Panc1 (cell line): ENCODE data around the gene MARK3. TPM values are rescaled to one million over a fixed set of nuclear protein-coding genes. Genes with fewer than 3 reads are reported as not detected.

ENCODE experiments used
- ATAC-seq: fragments of 200-7000 bp; cut with Tn5 transposase; 2 replicates; pipeline ENCODE4 v1.9.1; 2020; ENCODE audit warnings: mild to moderate bottlenecking, moderate library complexity
- BruUV-seq: library from RNA; stranded (reverse); fragments of 400-500 nt; replicated peaks from 2 replicates; lab custom pipeline; 2021; lab: Mats Ljungman, UMichigan
- CTCF ChIA-PET: fragments of 300-600 bp; sonication (Branson Sonifier 250); formaldehyde crosslinking; loops from one replicate; lab custom pipeline; 2022; ENCODE audit warnings: antibody characterized with exemption; lab: Charles Lee
- POLR2A ChIA-PET: fragments of 300-600 bp; sonication (Branson Sonifier 250); formaldehyde crosslinking; loops from one replicate; lab custom pipeline; 2022; ENCODE audit warnings: antibody characterized with exemption; lab: Charles Lee
- DNase-seq: peaks from one replicate; pipeline ENCODE4 v3.0.0-alpha.2; 2010; ENCODE audit warnings: low read depth, low spot score
- H3K27ac ChIP-seq: 2 replicates; pipeline ENCODE4 v1.5.1; 2011; ENCODE audit warnings: mild to moderate bottlenecking, low read length, inconsistent platforms
- H3K27me3 ChIP-seq: fragments of 200-500 bp; sonication (Bioruptor generic); 2 replicates; pipeline ENCODE4 v1.6.0; 2014; ENCODE audit warnings: low read length, inconsistent platforms; ENCODE audit not compliant: control insufficient read depth, insufficient read depth
- H3K36me3 ChIP-seq: fragments of 200-500 bp; sonication (Bioruptor generic); 2 replicates; pipeline ENCODE4 v1.5.1; 2014; ENCODE audit warnings: inconsistent platforms, mild to moderate bottlenecking, low read length, moderate library complexity; ENCODE audit not compliant: control insufficient read depth, insufficient read depth
- H3K4me1 ChIP-seq: 2 replicates; pipeline ENCODE4 v1.5.1; 2011; ENCODE audit warnings: inconsistent platforms, mild to moderate bottlenecking, low read length, moderate library complexity; ENCODE audit not compliant: control insufficient read depth, insufficient read depth
- H3K4me3 ChIP-seq, 2 experiments: 2 replicates each; pipeline ENCODE4 v1.5.1; 2011 to 2012; ENCODE audit warnings: low read depth in 2 of 2, low read length in 2 of 2, mild to moderate bottlenecking in 2 of 2, inconsistent platforms in 1 of 2, moderate library complexity in 1 of 2
- H3K9me3 ChIP-seq: fragments of 200-500 bp; sonication (Bioruptor generic); 2 replicates; pipeline ENCODE4 v1.5.1; 2014; ENCODE audit warnings: low read depth, mild to moderate bottlenecking, inconsistent platforms, low read length, moderate library complexity; ENCODE audit not compliant: control insufficient read depth, insufficient read depth
- CTCF ChIP-seq: fragments of 450-650 bp; IDR thresholded peaks from 2 replicates; pipeline ENCODE4 v1.5.1; 2017; ENCODE audit warnings: mild to moderate bottlenecking
- POLR2AphosphoS5 ChIP-seq: IDR thresholded peaks from 2 replicates; pipeline ENCODE4 v1.6.1; 2012; ENCODE audit warnings: mild to moderate bottlenecking, low read depth, low read length, moderate library complexity
- REST ChIP-seq, 2 experiments: IDR thresholded peaks; 2 replicates each; pipeline ENCODE4 v1.6.1; 2011 to 2012; ENCODE audit warnings: low read depth in 2 of 2, control low read depth in 1 of 2, low read length in 1 of 2, mild to moderate bottlenecking in 1 of 2, moderate library complexity in 1 of 2; ENCODE audit not compliant: insufficient read depth in 1 of 2
- SIN3A ChIP-seq: IDR thresholded peaks from 2 replicates; pipeline ENCODE4 v1.6.1; 2012; ENCODE audit warnings: low read depth, mild to moderate bottlenecking, low read length, moderate library complexity, borderline replicate concordance; ENCODE audit not compliant: insufficient read depth
- TCF7L2 ChIP-seq: IDR thresholded peaks from 2 replicates; pipeline ENCODE4 v1.6.1; 2011; ENCODE audit warnings: mild to moderate bottlenecking, low read depth, low read length, inconsistent platforms
- in situ Hi-C: cut with HindIII; loops from 2 replicates; pipeline ENCODE4 v1.10.0; 2016; ENCODE audit warnings: low sequenced_read_pairs, low pct_unique_long_range_greater_than_20kb
- intact Hi-C: fragments of 100-400 bp; cut with micrococcal nuclease; formaldehyde crosslinking; loops from one replicate; pipeline ENCODE4 v1.10.0; 2022; ENCODE audit not compliant: unreplicated experiment
- total RNA-seq: library from RNA; stranded (reverse); gene quantifications from one replicate; pipeline ENCODE4 v1.2.1, GENCODE V29; 2021; ENCODE audit not compliant: unreplicated experiment

Gene MARK3
- total RNA-seq, 1 experiment from 2014 or later: 56.1 TPM

- Histone ChIP-seq H3K36me3 (no peaks in the 10 kb centered on the region), H3K27ac (no peak overlapping the region), H3K4me1 (no peaks in the 10 kb centered on the region; the same call in 1 of the 2 replicates), H3K4me3 (no peak overlapping the region), H3K9me3 (no peaks in the 10 kb centered on the region), H3K27me3 (no peaks in the 10 kb centered on the region)
- ATAC-seq: no peak
- intact Hi-C loops: no loop called here
- in situ Hi-C loops: no loop called here
- no peak for DNase-seq
- no peak for TF ChIP-seq CTCF
- no peak for TF ChIP-seq SIN3A
- TF ChIP-seq POLR2AphosphoS5: no peak
- no peak for TF ChIP-seq TCF7L2
- no peak for TF ChIP-seq REST (IDR thresholded peaks at IDR 0.05; ENCODE audit: insufficient read depth in 1 of 2, low read depth in 2 of 2, low read length in 1 of 2)
- no TSS peak for BruUV-seq
- ChIA-PET POLR2A (no interaction called here), CTCF (no interaction called here)
Observed at GRCh38 chr14:103370087-103370486, 15.1 kb upstream of the MARK3 start.

- Histone ChIP-seq H3K4me1 (no peaks in the 10 kb centered on the region; the same call in 1 of the 2 replicates), H3K4me3 (no peak overlapping the region), H3K27ac (no peak overlapping the region), H3K27me3 (no peaks in the 10 kb centered on the region), H3K9me3 (no peaks in the 10 kb centered on the region), H3K36me3 (no peaks in the 10 kb centered on the region)
- POLR2A ChIA-PET: no interaction called here
- no peak for DNase-seq
- BruUV-seq: no TSS peak
- in situ Hi-C loops: no loop called here
- TF ChIP-seq POLR2AphosphoS5 (no peak), TCF7L2 (no peak), SIN3A (no peak), CTCF (no peak), REST (IDR thresholded peaks at IDR 0.05; ENCODE audit: insufficient read depth in 1 of 2, low read depth in 2 of 2, low read length in 1 of 2) (no peak)
- no peak for ATAC-seq
- CTCF ChIA-PET: no interaction called here
- intact Hi-C loops: no loop called here
Observed at GRCh38 chr14:103372017-103372416, 13.2 kb upstream of the MARK3 start.
